HUES64 (cell line): Measurements from ENCODE around the gene EEA1.

ENCODE experiments used
- H3K27ac ChIP-seq: 2 replicates; pipeline ENCODE4 v1.7.0; 2013; ENCODE audit warnings: low read depth, low read length, inconsistent platforms
- H3K27me3 ChIP-seq: 2 replicates; pipeline ENCODE4 v1.6.1; 2013; ENCODE audit warnings: mild to moderate bottlenecking, low read length; ENCODE audit not compliant: insufficient read depth
- H3K36me3 ChIP-seq: 2 replicates; pipeline ENCODE4 v1.6.1; 2013; ENCODE audit warnings: mild to moderate bottlenecking, low read length; ENCODE audit not compliant: insufficient read depth
- H3K4me1 ChIP-seq: 2 replicates; pipeline ENCODE4 v1.6.1; 2013; ENCODE audit warnings: mild to moderate bottlenecking, low read length, moderate library complexity; ENCODE audit not compliant: insufficient read depth
- H3K4me3 ChIP-seq: 2 replicates; pipeline ENCODE4 v1.5.1; 2013; ENCODE audit warnings: mild to moderate bottlenecking, low read length, moderate library complexity
- H3K9ac ChIP-seq: 2 replicates; pipeline ENCODE4 v1.6.1; 2013; ENCODE audit warnings: mild to moderate bottlenecking, low read depth, low read length
- H3K9me3 ChIP-seq: 2 replicates; pipeline ENCODE4 v1.6.1; 2013; ENCODE audit warnings: low read depth, low read length; ENCODE audit not compliant: insufficient read depth
- WGBS: fragments of 150-250, 120-280 bp; methylation state at CpG from one replicate; pipeline ENCODE4 v1.1.7; 2013; ENCODE audit warnings: missing lambda C conversion rate; 5-methylcytosine and 5-hydroxymethylcytosine counted together

Gene EEA1

DNA sequence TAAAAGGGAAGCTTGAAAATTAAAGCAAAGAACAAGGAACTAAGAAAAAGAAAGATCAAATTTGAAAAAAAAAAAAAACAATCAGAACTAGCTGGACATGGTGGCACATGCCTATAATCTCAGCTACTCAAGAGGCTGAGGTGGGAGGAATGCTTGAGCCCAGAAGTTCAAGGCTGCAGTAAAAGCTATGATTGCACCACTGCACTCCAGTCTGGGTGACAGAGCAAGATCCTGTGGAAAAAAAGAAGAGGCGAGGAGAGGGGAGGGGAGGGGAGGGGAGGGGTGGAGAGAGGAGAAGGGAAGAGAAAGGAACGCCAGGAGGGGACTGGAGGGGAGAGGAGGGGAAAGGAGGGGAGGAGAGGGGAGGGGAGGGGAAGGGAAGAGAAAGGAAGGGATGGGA lies 43.0 kb downstream of the EEA1 start:
- no peaks in the 10 kb centered on the region for H3K27me3 ChIP-seq
- H3K4me3 ChIP-seq: no peak overlapping the region
- WGBS: 70% methylated on average over 1 of the region's 2 CpGs
- no peaks in the 10 kb centered on the region for H3K9me3 ChIP-seq
- no peak overlapping the region for H3K9ac ChIP-seq
- 0 out of 2 replicates have a peak, but pooled peaks cover 3% of the 10 kb centered on the region for H3K36me3 ChIP-seq
- no peak overlapping the region for H3K27ac ChIP-seq
- H3K4me1 ChIP-seq: no peaks in the 10 kb centered on the region

DNA sequence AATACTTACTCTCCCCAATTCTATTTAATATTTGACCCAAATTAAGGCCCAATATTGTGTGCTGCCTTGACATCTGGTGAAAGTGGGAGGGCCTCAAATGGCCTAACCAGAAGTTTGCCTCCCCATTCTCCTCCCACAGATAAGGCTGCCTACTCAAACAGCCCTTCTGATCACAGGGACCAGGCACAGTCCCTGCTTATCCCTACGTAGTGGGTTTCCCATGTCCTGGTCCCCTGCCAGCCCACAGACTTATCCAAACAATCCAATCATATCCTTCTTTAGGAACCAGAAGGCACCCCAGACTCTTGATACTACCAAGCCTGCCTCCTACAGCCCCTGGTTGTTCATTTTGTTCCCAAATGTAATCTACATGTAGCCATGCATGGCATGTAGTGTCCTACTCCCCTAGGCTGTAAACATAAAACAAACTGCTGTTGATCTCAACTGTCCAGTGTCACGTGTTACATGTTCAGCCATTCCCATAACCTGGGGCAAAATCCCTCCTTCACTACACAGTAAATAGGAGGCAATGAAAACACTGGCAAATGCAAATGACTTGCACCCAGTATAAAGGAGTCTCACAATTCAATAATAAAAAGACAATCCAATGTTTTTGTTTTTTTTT lies 49.3 kb downstream of the EEA1 start:
- H3K27ac ChIP-seq: no peak overlapping the region
- H3K36me3 ChIP-seq: peaks cover 7% of the 10 kb centered on the region; the same call in 1 of the 2 replicates
- H3K4me1 ChIP-seq: peaks cover 5% of the 10 kb centered on the region; the same call in 1 of the 2 replicates
- no peak overlapping the region for H3K4me3 ChIP-seq
- no peak overlapping the region for H3K9ac ChIP-seq
- WGBS: 86% methylated on average over 2 of the region's 2 CpGs
- no peaks in the 10 kb centered on the region; the same call in 1 of the 2 replicates for H3K9me3 ChIP-seq
- H3K27me3 ChIP-seq: no peaks in the 10 kb centered on the region

DNA sequence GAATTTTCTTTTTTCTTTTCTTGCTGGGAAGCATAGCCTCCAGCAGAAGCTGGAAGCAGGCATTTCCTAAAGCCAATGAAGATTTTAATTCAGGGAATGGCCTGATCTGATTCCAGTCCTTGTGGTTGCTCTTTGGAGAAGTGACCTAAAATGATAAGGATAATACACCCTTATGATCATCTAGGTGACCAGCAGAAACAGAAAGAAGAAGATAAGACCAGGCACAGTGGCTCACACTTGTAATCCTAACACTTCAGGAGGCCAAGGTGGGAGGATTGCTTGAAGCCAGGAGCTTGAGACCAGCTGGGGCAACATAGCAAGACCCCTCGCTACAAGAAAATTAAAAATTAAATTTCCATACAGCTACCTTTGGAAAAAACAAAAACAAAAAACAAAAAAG lies 51.2 kb downstream of the EEA1 start:
- WGBS: no CpG with 5 or more reads among the region's 1 CpG
- peaks cover 5% of the 10 kb centered on the region; the same call in 1 of the 2 replicates for H3K4me1 ChIP-seq
- H3K4me3 ChIP-seq: no peak overlapping the region
- no peaks in the 10 kb centered on the region for H3K27me3 ChIP-seq
- no peaks in the 10 kb centered on the region; the same call in 1 of the 2 replicates for H3K9me3 ChIP-seq
- no peak overlapping the region for H3K9ac ChIP-seq
- peaks cover 4% of the 10 kb centered on the region; the same call in 1 of the 2 replicates for H3K36me3 ChIP-seq
- H3K27ac ChIP-seq: no peak overlapping the region

DNA sequence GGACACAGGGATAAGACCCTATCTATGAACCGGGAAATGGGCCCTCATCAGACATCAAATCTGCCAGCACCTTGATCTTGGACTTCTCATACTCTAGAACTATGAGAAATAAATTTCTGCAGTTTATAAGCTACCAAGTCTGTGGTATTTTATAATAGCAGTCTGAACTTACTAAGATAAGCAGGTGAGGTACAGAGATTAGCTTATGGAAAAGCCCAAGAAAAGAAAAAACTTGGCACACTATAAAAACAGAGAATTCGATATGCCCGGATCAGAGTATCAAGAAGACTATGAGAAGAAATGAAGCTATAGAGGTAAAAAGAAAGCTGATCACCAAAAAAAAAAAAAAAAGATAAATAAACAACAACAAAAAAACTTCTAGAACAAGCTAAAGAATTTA lies 52.6 kb downstream of the EEA1 start:
- Histone ChIP-seq H3K36me3 (peaks cover 4% of the 10 kb centered on the region; the same call in 1 of the 2 replicates), H3K9me3 (no peaks in the 10 kb centered on the region; the same call in 1 of the 2 replicates), H3K4me3 (no peak overlapping the region), H3K4me1 (peaks cover 5% of the 10 kb centered on the region; the same call in 1 of the 2 replicates), H3K27me3 (no peaks in the 10 kb centered on the region), H3K9ac (no peak overlapping the region), H3K27ac (no peak overlapping the region)
- WGBS: 88% methylated on average over 1 of the region's 3 CpGs

DNA sequence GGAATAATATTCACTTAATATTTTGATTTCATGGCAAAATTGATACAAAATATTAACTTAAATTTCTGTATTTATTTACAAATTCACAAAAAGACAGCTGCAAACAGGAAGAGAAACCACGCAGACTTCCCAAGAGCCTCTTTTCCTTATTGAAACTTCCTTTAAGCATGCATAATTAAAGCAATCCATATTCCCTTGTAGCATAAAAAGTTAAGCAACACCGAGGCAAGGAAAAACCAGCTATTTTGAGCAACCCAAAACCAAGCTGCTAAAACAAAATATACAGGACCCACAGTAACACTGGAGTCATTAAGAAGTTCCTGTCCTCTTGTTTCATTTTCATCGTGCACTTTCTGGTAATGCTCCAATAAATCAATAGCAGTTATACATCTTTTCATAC lies 58.0 kb downstream of the EEA1 start:
- no peak overlapping the region for H3K27ac ChIP-seq
- H3K27me3 ChIP-seq: no peaks in the 10 kb centered on the region
- H3K4me3 ChIP-seq: no peak overlapping the region
- no peaks in the 10 kb centered on the region for H3K9me3 ChIP-seq
- H3K9ac ChIP-seq: no peak overlapping the region
- no peaks in the 10 kb centered on the region for H3K36me3 ChIP-seq
- 98% methylated on average over 3 of the region's 3 CpGs for WGBS
- 0 out of 2 replicates have a peak, but pooled peaks cover 7% of the 10 kb centered on the region for H3K4me1 ChIP-seq

DNA sequence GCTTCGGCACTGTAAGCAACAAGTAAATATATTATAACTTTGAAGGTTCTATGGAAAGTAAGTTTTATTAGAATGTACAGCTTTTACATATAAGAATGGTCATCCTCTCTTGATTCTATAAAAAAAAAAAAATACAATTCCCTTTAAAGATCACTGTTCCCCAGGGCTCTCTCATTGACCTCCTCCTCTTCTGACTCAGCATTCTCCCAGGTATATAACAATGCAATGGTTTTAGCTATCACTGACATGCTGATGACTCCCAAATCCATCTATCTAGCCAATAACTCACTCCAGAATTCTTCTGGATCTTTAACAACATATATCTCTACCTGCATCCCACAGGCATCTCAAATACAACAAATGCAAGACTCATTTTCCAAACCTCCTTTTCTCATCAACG lies 62.7 kb downstream of the EEA1 start:
- 0 out of 2 replicates have a peak, but pooled peaks cover 7% of the 10 kb centered on the region for H3K4me1 ChIP-seq
- no peaks in the 10 kb centered on the region for H3K9me3 ChIP-seq
- no peak overlapping the region for H3K4me3 ChIP-seq
- 91% methylated on average over 1 of the region's 2 CpGs for WGBS
- H3K9ac ChIP-seq: no peak overlapping the region
- peaks cover 7% of the 10 kb centered on the region; the same call in 1 of the 2 replicates for H3K36me3 ChIP-seq
- H3K27me3 ChIP-seq: no peaks in the 10 kb centered on the region
- H3K27ac ChIP-seq: no peak overlapping the region

DNA sequence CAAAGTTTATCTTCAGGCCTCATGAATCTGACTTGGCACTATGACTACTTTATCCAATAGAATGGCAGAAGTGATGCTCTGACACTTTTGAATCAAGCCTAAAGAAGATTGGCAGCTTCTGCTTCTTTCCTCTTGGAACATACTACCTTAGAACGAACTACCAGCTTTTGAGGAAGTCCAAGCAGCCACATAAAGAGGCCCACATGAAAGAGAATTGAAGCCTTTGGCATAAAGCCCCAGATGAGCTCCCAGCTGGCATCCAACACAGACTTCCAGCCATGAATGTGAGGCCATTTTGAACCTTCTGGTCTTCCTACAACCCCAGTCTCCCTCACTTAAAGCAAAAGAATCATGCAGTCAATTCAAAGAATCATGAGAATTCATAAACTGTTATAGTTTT lies 65.8 kb downstream of the EEA1 start:
- Histone ChIP-seq H3K27ac (no peak overlapping the region), H3K36me3 (peaks cover 7% of the 10 kb centered on the region; the same call in 1 of the 2 replicates), H3K4me1 (0 out of 2 replicates have a peak, but pooled peaks cover 7% of the 10 kb centered on the region), H3K27me3 (no peaks in the 10 kb centered on the region), H3K9ac (no peak overlapping the region), H3K4me3 (no peak overlapping the region), H3K9me3 (no peaks in the 10 kb centered on the region)
- WGBS: 88% methylated on average over 1 of the region's 1 CpG

DNA sequence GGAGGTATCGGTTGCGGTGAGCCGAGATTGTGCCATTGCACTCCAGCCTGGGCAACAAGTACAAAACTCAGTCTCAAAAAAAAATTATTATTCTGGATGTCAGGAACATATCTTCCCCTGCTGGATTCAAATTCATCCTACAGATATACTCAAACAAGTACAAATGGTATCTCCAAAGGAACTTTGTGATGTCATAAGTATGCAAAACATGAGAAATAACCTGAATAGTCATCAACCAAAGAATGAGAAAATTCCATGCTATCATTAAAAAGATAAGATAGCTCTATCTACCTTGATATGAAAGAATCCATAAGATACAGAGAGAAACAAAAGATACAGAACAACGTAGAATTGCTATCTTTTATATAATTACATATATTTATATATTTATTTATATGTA lies 67.7 kb downstream of the EEA1 start:
- Histone ChIP-seq H3K36me3 (peaks cover 7% of the 10 kb centered on the region; the same call in 1 of the 2 replicates), H3K27ac (no peak overlapping the region), H3K9ac (no peak overlapping the region), H3K27me3 (no peaks in the 10 kb centered on the region), H3K9me3 (no peaks in the 10 kb centered on the region), H3K4me3 (no peak overlapping the region), H3K4me1 (0 out of 2 replicates have a peak, but pooled peaks cover 2% of the 10 kb centered on the region)
- WGBS: 94% methylated on average over 3 of the region's 4 CpGs

DNA sequence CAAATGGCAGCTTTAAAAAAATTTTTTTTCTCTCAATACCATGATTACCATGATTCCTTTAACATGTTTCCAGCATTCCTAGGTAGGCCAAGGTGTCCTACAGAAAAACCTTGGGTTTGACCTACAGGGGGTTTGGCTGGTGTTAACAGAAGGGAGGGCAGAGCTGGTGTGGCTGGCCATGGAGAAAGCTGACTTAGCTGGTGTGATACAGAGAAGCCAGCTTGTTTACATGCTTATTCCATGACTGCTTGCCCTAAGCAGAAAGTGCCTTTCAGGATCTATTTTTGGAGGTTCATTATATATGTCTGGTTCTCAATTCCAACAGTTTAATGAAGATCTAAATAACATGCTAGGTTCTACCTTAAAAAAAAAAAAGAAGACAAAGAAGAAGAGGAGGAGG lies 68.6 kb downstream of the EEA1 start:
- Histone ChIP-seq H3K27ac (no peak overlapping the region), H3K9me3 (no peaks in the 10 kb centered on the region), H3K9ac (no peak overlapping the region), H3K4me1 (no peaks in the 10 kb centered on the region), H3K27me3 (no peaks in the 10 kb centered on the region), H3K4me3 (no peak overlapping the region), H3K36me3 (peaks cover 9% of the 10 kb centered on the region; the same call in 1 of the 2 replicates)

DNA sequence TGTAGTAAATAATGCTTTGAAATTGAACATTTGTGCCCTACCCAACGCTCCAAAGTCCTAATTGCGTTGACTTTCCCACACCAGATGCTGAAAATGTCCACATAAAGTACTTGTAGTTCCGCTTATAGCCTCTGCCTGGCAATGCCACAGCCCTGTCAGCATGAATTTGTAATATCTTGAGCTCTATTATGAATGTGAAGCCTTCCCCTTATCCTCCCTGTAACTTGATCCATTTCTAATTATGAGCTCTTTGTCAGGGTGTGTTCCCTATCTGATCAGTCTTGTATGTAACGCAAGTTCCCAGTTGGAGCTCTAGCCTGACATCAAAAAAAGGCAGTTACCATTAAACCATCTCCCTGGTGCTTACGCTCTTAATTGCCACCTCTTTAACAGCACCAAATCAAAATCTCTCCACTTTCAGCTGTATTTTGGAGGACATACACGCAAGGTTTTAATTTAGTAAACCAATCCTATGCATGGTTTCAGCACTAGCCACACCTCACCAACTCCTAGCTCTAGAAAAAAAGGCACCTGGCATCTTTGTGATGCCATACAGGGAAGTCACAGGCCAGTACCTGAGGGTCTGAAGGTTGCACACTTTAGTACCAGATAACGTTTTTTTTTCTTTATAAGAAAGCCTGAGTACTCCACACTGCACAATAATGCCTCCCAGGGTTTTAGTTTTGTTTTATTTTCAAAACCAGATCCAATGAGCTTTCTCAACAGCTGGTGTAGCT lies 69.3 kb downstream of the EEA1 start:
- no peaks in the 10 kb centered on the region for H3K4me1 ChIP-seq
- no peaks in the 10 kb centered on the region for H3K27me3 ChIP-seq
- 93% methylated on average over 7 of the region's 7 CpGs for WGBS
- no peak overlapping the region for H3K27ac ChIP-seq
- H3K9me3 ChIP-seq: no peaks in the 10 kb centered on the region
- no peak overlapping the region for H3K9ac ChIP-seq
- H3K4me3 ChIP-seq: no peak overlapping the region
- H3K36me3 ChIP-seq: peaks cover 9% of the 10 kb centered on the region; the same call in 1 of the 2 replicates

DNA sequence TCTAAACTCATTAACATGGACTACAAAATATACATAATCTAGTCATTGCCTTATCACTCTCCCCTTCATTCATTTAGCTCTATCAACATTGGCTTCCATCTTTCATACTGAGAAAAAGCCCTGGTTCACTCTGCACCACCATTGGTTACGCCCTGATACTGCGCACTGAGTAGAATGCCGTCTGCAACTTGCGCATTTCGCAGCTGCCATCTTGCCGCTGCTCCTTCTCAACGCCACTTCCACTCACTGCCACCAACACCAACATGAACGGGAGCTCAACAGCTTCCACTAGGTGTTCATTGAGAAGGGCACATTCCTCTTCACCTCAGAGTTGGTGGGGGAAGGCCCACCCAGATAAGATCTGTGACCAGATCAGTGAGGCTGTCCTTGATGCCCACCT lies 71.3 kb downstream of the EEA1 start:
- 95% methylated on average over 8 of the region's 8 CpGs for WGBS
- Histone ChIP-seq H3K4me3 (no peak overlapping the region), H3K4me1 (no peaks in the 10 kb centered on the region), H3K9ac (no peak overlapping the region), H3K36me3 (peaks cover 6% of the 10 kb centered on the region; the same call in 1 of the 2 replicates), H3K9me3 (no peaks in the 10 kb centered on the region), H3K27me3 (no peaks in the 10 kb centered on the region), H3K27ac (no peak overlapping the region)
